ENCODE measurements around the gene GPLD1.
A peak's percentile ranks its signal among the peaks of the same experiment; 100 is the strongest.
"Not testable (repeated sequence)": the region's sequence is repeated elsewhere in the genome, so short reads cannot be mapped to it uniquely, and the experiment has no call there.

Gene GPLD1

GRCh38 chr6:24453921-24454320, 35.5 kb downstream of the GPLD1 start:
- no peak for DNase-seq

- no peak for DNase-seq
These were observed 37.6 kb downstream of the GPLD1 start for GRCh38 chr6:24451581-24452388.

DNA sequence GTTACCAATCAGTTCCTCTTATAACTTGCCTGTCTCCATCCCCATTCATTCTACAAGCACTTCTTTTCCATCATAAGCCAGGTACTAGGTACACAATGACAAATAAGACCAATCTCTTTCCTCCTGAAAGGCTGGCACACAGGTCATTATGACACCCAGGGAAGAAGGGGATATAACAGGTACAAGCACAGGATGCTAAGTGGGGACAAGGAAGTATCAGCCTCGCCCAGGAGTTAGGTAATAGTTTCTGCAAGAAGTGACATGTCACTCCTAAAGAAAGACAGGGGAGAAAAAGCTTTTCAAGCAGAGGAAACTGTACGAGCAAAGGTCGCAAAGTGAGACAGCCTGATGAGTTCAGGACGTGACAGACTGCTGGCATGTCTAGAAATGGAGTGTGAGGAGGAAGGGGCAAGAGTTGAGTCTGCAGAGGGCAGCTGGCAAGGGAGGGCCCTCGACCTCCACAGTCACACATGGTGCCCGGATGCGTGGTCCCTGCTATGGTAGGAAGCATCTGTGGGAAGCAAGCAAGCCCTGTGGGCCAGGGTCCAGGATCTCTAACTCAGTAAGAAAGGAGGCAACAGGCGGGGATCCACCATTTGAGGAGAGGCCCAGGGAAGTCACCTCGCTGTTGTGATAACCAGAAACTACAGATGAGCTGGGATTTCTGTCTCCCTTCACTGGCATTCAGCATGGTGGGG, 40.4 kb downstream of the GPLD1 start:
- DNase-seq: no peak

DNA sequence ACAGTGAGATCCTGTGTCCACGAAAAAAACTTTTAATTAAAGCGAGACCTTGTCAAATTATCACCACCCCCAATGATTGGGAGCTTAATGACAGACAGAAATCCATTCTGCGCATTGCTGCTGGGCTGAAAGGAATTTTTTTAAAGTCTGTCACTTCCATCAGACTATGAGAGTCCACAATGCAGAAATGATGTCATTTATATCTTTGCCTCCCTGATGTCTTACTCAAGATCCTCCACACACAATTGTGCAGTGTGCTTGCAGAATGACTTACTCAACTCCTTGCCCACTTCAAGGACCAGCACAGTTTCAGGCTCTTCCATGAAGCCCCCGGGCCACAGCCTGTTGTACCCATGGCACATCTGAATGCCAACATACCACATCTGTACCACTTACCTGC, 41.0 kb downstream of the GPLD1 start:
- no peak for DNase-seq

DNA sequence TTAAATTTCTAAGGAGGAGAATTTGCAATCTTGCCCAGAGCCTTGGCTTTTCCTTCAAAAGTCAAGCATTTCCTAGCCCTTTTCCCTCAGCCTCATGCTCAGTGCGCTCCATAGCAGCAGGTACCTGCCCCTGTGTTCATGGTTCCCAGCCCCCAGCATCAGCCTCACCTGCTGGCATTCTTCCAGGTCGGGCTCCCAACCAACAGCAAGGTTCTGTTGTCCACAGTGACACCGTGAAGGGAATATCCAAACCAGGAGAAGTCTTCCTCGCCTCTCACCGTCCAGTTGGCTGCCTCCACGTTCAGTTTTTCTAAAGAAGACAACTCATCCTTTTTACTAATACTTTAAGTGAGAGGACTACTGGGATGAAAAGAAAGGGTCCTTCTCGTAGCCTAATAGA, 42.7 kb downstream of the GPLD1 start:
- no peak for DNase-seq

DNA sequence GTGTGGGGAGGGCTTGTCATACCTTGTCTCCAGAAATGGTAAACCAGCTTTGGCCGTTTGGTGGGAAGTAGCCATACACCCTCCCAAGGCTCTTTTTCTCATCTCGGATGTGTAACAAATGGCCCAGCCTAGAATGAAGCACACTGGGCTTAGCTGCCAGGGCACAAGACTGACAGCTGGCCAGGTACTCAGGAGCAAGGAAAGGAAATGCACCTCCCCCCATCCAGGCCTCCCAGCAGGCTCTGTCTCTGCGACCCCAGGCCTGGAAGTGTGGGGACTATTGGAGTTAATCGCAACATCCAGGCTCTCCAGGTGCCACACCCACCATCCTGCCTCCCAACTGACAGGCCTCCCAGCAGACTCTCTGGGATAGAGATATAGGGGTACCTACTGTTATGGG, 43.7 kb downstream of the GPLD1 start:
- DNase-seq: no peak

- DNase-seq: no peak
These were observed 44.8 kb downstream of the GPLD1 start for GRCh38 chr6:24444588-24444987.

DNA sequence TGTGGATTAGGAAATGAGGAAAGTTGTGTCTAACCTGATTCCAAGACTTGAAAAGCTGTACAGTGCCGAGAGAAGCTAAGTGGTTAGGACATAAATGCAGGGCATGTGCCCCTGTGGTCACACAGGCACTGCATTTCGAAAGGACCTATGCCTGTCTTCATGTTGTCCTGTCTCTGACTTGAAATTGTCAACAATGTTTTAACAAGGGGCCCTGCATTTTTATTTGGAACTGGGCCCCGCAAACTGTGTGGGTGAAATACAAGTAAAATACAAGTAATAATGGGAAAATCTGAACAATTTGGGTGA, 47.8 kb downstream of the GPLD1 start:
- no peak for DNase-seq

GRCh38 chr6:24440897-24441598, 48.3 kb downstream of the GPLD1 start:
- no peak for DNase-seq

- DNase-seq: no peak
These were observed 49.4 kb downstream of the GPLD1 start for GRCh38 chr6:24439858-24440539.

DNA sequence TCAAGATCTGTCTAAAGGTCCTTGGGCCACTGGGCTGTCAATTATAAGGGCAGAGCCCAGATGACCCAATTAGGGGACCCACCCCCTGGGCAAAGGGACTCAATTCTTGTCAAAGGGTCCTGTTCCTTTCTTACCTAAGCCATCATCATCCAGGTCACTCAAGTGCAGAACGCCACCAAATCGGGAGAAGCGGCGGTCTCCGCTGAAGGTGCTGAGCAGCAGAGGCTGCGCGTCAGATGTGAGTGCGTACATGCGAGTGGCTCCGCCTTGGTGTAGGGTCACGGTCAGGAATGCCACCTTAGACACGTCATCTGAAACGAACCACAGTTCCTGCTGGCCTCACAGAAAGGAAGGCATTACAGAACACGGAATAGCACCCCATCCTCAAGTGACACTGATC, 52.4 kb downstream of the GPLD1 start:
- no peak for DNase-seq

DNA sequence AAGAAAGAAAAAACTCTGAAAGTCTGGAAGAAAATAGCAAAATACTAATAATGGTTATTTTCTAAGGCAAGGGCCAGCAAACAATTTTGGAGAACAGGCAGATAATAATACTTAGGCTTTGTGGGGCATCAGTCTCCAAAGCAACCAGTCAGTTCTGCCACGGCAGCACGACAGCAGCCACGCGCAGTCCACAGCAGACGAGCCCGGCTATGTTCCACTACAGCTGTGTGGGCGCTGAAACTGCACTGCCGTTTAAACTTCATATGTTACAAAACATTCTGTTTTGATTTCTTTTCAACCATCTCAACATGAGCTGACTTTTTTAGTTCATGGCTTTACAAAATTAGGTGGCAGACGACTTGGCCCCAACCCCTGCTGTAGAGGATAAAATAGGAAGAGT, 56.8 kb downstream of the GPLD1 start:
- no peak for DNase-seq

DNA sequence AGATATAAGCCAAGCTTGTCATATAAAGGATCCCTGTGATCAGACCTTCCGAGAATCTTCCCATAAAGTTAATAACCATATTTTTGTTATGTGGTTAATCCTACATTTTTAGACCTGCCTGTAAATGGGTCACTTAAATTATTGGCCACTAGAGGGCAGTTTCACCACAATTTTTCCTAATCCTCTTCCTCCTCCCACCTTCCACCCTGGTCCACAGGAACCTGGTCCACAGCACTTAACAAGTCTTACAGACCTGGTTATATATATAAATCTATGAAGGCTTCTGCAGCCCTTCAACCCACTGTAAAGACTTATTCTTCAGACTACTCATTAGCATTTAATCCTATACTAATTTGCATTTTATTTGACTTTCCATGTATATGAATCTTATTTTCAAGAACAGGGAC, 58.3 kb downstream of the GPLD1 start:
- DNase-seq: peak; percentile 51

GRCh38 chr6:24430086-24430485, 59.3 kb downstream of the GPLD1 start:
- DNase-seq: no peak

GRCh38 chr6:24429146-24429545, 60.2 kb downstream of the GPLD1 start:
- no peak for DNase-seq

DNA sequence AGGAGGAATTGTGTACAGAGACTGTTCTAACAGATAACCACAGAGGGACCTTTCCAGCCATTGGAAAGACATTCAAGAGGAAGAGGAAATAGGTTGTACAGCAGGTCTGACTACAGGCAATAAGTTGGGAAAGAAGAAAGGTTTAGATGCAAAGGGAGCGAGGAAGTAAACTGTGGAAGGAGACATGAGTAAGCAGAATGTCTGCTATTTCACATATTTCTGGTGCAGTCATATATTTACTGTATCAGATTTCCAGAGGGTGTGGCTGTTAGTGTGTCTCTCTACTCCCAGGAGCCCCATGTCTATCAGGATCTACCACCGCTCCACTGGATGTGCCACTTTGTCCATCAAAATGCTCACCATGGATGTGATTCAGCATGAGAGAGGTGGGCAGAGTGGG, 60.8 kb downstream of the GPLD1 start:
- no peak for DNase-seq

- no peak for DNase-seq
These were observed 62.5 kb downstream of the GPLD1 start for GRCh38 chr6:24426729-24427446.

DNA sequence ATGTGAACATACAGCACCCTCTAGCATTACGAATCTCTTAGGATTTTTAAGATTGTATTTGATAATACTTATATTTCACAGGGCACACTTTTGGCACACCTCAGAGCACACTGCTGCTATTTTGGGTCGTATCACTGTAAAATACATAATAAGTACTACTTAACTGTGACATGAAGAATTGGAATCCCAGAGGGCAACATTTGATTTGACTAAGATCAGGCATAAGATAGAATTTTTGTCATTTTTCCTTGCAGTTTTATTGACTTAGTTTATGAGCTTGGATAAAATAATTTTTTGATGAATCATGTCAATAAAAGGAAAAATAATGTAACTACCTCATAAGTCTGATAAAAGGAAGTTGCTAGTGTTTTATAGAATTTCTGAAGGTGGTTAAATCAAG, 64.3 kb downstream of the GPLD1 start:
- no peak for DNase-seq

- no peak for DNase-seq
These were observed 69.9 kb downstream of the GPLD1 start for GRCh38 chr6:24419526-24419925.

GRCh38 chr6:24415753-24416152, 73.6 kb downstream of the GPLD1 start:
- DNase-seq: no peak

DNA sequence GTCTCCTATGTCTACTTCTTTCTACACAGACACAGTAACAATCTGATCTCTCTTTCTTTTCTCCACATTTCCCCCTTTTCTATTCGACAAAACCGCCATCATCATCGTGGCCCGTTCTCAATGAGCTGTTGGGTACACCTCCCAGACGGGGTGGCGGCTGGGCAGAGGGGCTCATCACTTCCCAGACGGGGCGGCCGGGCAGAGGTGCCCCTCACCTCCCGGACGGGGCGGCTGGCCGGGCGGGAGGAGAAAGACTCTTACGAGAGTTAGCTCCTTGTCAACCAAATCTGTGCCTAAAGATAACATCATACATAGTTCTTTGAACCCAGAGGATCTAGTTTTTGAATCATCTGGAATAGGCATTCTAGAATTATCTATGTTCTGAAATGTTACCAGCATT, 74.8 kb downstream of the GPLD1 start:
- not testable (repeated sequence) for DNase-seq

- no peak for DNase-seq
These were observed 77.1 kb downstream of the GPLD1 start for GRCh38 chr6:24412294-24412693.

GRCh38 chr6:24410622-24411021, 78.8 kb downstream of the GPLD1 start:
- DNase-seq: no peak
